NT2/D1 (cell line): ENCODE measurements around the gene RRBP1.

Experiments used
- SUZ12 ChIP-seq: IDR thresholded peaks from 2 replicates; pipeline ENCODE4 v1.6.1; 2011; ENCODE audit not compliant: insufficient read length, insufficient read depth; ENCODE audit errors: extremely low read depth
- YY1 ChIP-seq: IDR thresholded peaks from 2 replicates; pipeline ENCODE4 v1.6.1; 2011; ENCODE audit not compliant: insufficient read length, insufficient read depth
- ZNF274 ChIP-seq: IDR thresholded peaks from 2 replicates; pipeline ENCODE4 v1.6.1; 2011; ENCODE audit warnings: mild to moderate bottlenecking, low read depth, low read length

DNA sequence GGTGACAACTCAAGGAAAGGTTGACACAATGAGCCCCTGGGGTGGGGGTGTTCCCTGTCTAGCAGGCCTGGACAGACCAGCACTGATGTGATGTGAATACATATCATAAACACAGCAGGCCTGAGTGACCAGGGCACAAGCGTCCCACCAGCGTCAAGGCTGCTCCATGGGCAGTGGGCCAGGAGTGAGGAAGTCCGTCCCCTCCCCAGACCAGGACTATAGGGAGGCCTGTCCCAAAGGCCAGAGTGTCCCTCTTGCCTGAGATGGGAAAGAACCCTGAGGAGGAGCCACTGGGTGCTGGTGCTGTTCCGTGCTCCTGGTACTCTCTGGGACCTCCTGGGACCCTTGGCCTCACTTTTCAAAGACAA, 44.6 kb downstream of the RRBP1 start:
- TF ChIP-seq YY1 (no peak), ZNF274 (no peak), SUZ12 (no peak)
